ENCODE results near the gene OLFM3.

Gene OLFM3

GRCh38 chr1:101920577-101920976, 76.1 kb downstream of the OLFM3 start:
- DNase-seq (ENCODE audit: extremely low read depth, insufficient read length), result no peak
- TF ChIP-seq, protein P1, sequence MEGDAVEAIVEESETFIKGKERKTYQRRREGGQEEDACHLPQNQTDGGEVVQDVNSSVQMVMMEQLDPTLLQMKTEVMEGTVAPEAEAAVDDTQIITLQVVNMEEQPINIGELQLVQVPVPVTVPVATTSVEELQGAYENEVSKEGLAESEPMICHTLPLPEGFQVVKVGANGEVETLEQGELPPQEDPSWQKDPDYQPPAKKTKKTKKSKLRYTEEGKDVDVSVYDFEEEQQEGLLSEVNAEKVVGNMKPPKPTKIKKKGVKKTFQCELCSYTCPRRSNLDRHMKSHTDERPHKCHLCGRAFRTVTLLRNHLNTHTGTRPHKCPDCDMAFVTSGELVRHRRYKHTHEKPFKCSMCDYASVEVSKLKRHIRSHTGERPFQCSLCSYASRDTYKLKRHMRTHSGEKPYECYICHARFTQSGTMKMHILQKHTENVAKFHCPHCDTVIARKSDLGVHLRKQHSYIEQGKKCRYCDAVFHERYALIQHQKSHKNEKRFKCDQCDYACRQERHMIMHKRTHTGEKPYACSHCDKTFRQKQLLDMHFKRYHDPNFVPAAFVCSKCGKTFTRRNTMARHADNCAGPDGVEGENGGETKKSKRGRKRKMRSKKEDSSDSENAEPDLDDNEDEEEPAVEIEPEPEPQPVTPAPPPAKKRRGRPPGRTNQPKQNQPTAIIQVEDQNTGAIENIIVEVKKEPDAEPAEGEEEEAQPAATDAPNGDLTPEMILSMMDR (IDR thresholded peaks at IDR 0.05; ENCODE audit: insufficient read depth, low read length, poor library complexity, severe bottlenecking), result no peak
- Histone ChIP-seq H3K27me3 (replicated peaks; ENCODE audit: control insufficient read depth, insufficient read depth, low read length) (no peaks in the 10 kb centered on the region), H3K36me3 (ENCODE audit: control insufficient read depth, insufficient read depth, low read length) (no peaks in the 10 kb centered on the region), H3K4me3 (replicated peaks; ENCODE audit: low read depth, low read length) (no peak overlapping the region)

DNA sequence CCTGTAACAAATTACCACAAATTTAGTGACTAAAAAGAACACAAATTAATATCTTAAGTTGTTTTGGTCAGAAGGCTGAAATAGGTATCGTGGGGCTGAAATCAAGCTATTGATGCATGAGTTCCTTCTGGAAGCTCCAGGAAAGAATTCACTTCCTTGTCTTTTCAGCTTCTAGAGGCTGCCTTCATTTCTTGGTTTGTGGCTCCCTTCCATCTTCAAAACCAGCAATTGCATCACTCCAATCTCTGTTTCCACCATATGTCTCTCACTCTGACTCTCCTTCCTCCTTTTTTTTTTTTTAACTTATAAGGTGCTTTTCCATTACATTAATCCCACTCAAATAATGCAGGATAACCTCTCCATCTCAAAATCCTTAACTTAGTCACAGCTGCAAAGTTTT, 78.4 kb downstream of the OLFM3 start:
- H3K36me3 ChIP-seq (ENCODE audit: control insufficient read depth, insufficient read depth, low read length), result no peaks in the 10 kb centered on the region
- no peak overlapping the region for H3K4me3 ChIP-seq (replicated peaks; ENCODE audit: low read depth, low read length)
- no peaks in the 10 kb centered on the region for H3K27me3 ChIP-seq (replicated peaks; ENCODE audit: control insufficient read depth, insufficient read depth, low read length)
- no peak for DNase-seq (ENCODE audit: extremely low read depth, insufficient read length)
- TF ChIP-seq, protein P1 (IDR thresholded peaks at IDR 0.05; ENCODE audit: insufficient read depth, low read length, poor library complexity, severe bottlenecking), result no peak

- TF ChIP-seq, protein P1 (IDR thresholded peaks at IDR 0.05; ENCODE audit: insufficient read depth, low read length, poor library complexity, severe bottlenecking), result no peak
- DNase-seq (ENCODE audit: extremely low read depth, insufficient read length), result no peak
- H3K4me3 ChIP-seq (replicated peaks; ENCODE audit: low read depth, low read length), result no peak overlapping the region
- no peaks in the 10 kb centered on the region for H3K27me3 ChIP-seq (replicated peaks; ENCODE audit: control insufficient read depth, insufficient read depth, low read length)
- H3K36me3 ChIP-seq (ENCODE audit: control insufficient read depth, insufficient read depth, low read length), result no peaks in the 10 kb centered on the region
Measured at GRCh38 chr1:101915597-101915996, 81.1 kb downstream of the OLFM3 start.

GRCh38 chr1:101914473-101915242, 82.1 kb downstream of the OLFM3 start:
- Histone ChIP-seq H3K4me3 (replicated peaks; ENCODE audit: low read depth, low read length) (no peak overlapping the region), H3K36me3 (ENCODE audit: control insufficient read depth, insufficient read depth, low read length) (no peaks in the 10 kb centered on the region), H3K27me3 (replicated peaks; ENCODE audit: control insufficient read depth, insufficient read depth, low read length) (no peaks in the 10 kb centered on the region)
- DNase-seq (ENCODE audit: extremely low read depth, insufficient read length), result no peak
- TF ChIP-seq, protein P1 (IDR thresholded peaks at IDR 0.05; ENCODE audit: insufficient read depth, low read length, poor library complexity, severe bottlenecking), result no peak

- H3K27me3 ChIP-seq (replicated peaks; ENCODE audit: control insufficient read depth, insufficient read depth, low read length), result no peaks in the 10 kb centered on the region
- DNase-seq (ENCODE audit: extremely low read depth, insufficient read length), result no peak
- H3K36me3 ChIP-seq (ENCODE audit: control insufficient read depth, insufficient read depth, low read length), result no peaks in the 10 kb centered on the region
- H3K4me3 ChIP-seq (replicated peaks; ENCODE audit: low read depth, low read length), result no peak overlapping the region
- TF ChIP-seq, protein P1 (IDR thresholded peaks at IDR 0.05; ENCODE audit: insufficient read depth, low read length, poor library complexity, severe bottlenecking), result no peak
Measured at GRCh38 chr1:101911894-101912293, 84.8 kb downstream of the OLFM3 start.
